ENCODE results near the gene KRTAP4-1. TPM values are rescaled to one million over a fixed set of nuclear protein-coding genes. Genes with fewer than 3 reads are reported as not detected.

KRTAP4-1 gene
- total and polyA plus RNA-seq, 10 donors = not detected

DNA sequence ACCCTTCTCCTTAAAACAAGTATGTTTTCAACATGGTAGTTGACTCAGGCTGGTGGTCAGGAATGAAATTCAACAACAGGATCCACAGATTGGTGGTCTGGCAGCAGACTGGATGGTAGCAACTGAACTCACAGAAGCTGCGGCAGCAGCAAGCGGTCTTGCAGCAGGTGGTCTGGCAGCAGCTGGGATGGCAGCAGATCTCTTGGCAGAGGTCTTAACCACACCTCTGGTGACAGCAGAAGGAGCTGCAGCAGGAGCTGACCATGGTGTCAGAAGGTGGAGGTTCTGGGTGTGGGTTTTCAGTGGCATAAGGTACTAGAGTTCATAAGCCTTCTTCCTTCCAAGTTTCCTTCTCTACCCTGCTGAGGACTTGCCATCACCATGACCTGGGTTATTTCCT is 2.2 kb upstream of the KRTAP4-1 start:
- Histone ChIP-seq H3K4me1 (no peaks in the 10 kb centered on the region), H3K27me3 (replicated peaks in 1 of 7) (peaks cover 0 to 17% (median 0%) of the 10 kb centered on the region in 7 donors), H3K4me3 (no peak overlapping the region), H3K9me3 (no peaks in the 10 kb centered on the region), H3K27ac (no peak overlapping the region), H3K36me3 (no peaks in the 10 kb centered on the region)
- DNase-seq = no peak
- WGBS, 5 donors = 81 to 100% (median 95%) methylated on average over 2 of the region's 2 CpGs
- intact Hi-C loops (cut with DNase I; ENCODE audit: low total_unique reads) = no loop called here
- TF ChIP-seq CTCF (IDR thresholded peaks at IDR 0.05 in 8 of 11, conservative IDR thresholded peaks at IDR 0.05 in 3 of 11) (no peak), POLR2A (IDR thresholded peaks at IDR 0.05) (no peak), POLR2AphosphoS5 (IDR thresholded peaks at IDR 0.05) (no peak)

GRCh38 chr17:41185001-41185400 is 290 bp upstream of the KRTAP4-1 start:
- H3K9me3 ChIP-seq = no peaks in the 10 kb centered on the region
- intact Hi-C loops (cut with DNase I; ENCODE audit: low total_unique reads) = no loop called here
- DNase-seq = no peak
- H3K27ac ChIP-seq = no peak overlapping the region
- H3K4me3 ChIP-seq = no peak overlapping the region
- peaks cover 0 to 12% (median 0%) of the 10 kb centered on the region in 7 donors for H3K27me3 ChIP-seq (replicated peaks in 1 of 7)
- H3K36me3 ChIP-seq = no peaks in the 10 kb centered on the region
- no peak for TF ChIP-seq POLR2AphosphoS5 (IDR thresholded peaks at IDR 0.05)
- TF ChIP-seq CTCF (IDR thresholded peaks at IDR 0.05 in 8 of 11, conservative IDR thresholded peaks at IDR 0.05 in 3 of 11) = no peak
- TF ChIP-seq POLR2A (IDR thresholded peaks at IDR 0.05) = no peak
- 47 to 69% (median 52%) methylated on average over 1 of the region's 1 CpG for WGBS, 5 donors
- no peaks in the 10 kb centered on the region for H3K4me1 ChIP-seq

DNA sequence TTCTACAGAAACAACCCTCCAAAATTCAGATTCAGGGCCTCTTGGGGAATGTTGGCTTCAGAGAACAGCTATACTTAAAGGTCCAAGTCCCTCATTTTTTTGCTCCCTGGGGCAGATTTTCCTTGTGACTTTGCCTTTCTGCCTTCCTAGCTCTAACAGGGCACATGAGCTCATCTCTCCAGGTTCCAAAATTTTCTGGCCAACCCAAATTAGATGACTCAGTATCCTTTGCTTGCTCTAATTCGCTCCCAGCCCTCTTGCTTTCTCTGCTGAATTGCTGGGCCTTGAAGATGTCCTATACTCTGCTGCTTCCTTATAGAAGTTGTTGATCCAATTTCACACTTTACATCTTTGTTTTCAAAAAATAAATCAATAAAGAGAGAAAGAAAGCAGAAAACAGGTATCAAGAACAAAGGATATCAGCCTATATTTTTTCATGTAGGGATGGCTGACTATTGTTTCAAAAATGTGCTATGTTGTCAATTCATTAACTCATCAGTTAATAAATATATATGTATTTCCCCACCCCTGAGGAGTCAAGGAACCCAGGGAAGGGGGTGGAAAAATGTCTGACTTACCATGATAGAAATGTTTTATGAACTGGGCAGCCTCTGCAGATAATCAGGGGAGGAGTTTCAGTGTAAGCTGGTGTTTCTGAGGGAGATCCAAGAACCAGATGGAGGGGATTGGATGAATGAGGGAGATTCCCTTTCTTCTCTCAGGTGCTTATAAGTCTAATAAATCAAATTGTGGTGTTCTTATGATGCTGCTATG is 5.7 kb downstream of the KRTAP4-1 start:
- no peaks in the 10 kb centered on the region for H3K9me3 ChIP-seq
- H3K36me3 ChIP-seq = no peaks in the 10 kb centered on the region
- DNase-seq = no peak
- intact Hi-C loops (cut with DNase I; ENCODE audit: low total_unique reads) = no loop called here
- H3K4me3 ChIP-seq = no peak overlapping the region
- WGBS, 5 donors = 82 to 95% (median 89%) methylated on average over 1 of the region's 1 CpG
- H3K27ac ChIP-seq = no peak overlapping the region
- H3K4me1 ChIP-seq = peaks cover 6 to 32% (median 20%) of the 10 kb centered on the region in 6 donors
- TF ChIP-seq POLR2AphosphoS5 (IDR thresholded peaks at IDR 0.05) = no peak
- no peak for TF ChIP-seq POLR2A (IDR thresholded peaks at IDR 0.05)
- no peak for TF ChIP-seq CTCF (IDR thresholded peaks at IDR 0.05 in 8 of 11, conservative IDR thresholded peaks at IDR 0.05 in 3 of 11)
- no peaks in the 10 kb centered on the region for H3K27me3 ChIP-seq (replicated peaks in 1 of 7)

- Histone ChIP-seq H3K4me3 (no peak overlapping the region), H3K36me3 (no peaks in the 10 kb centered on the region), H3K27me3 (replicated peaks in 1 of 7) (no peaks in the 10 kb centered on the region), H3K9me3 (no peaks in the 10 kb centered on the region), H3K4me1 (peaks cover 6 to 32% (median 20%) of the 10 kb centered on the region in 6 donors), H3K27ac (no peak overlapping the region)
- intact Hi-C loops (cut with DNase I; ENCODE audit: low total_unique reads) = no loop called here
- DNase-seq = no peak
- TF ChIP-seq CTCF (IDR thresholded peaks at IDR 0.05 in 8 of 11, conservative IDR thresholded peaks at IDR 0.05 in 3 of 11) (no peak), POLR2AphosphoS5 (IDR thresholded peaks at IDR 0.05) (no peak), POLR2A (IDR thresholded peaks at IDR 0.05) (no peak)
- 94 to 98% (median 96%) methylated on average over 3 of the region's 3 CpGs for WGBS, 5 donors
These were observed 6.4 kb downstream of the KRTAP4-1 start for GRCh38 chr17:41178341-41178740.
